SJCRH30 (cell line): Measurements from ENCODE around the gene ZNF385B. TPM values are rescaled to one million over a fixed set of nuclear protein-coding genes. Genes with fewer than 3 reads are reported as not detected.

Experiments
- DNase-seq, 2 experiments: peaks; one replicate each; pipeline ENCODE4 v3.0.0-alpha.2; 2015 to 2020
- H3K27ac ChIP-seq: fragments of 250-450 bp; sonication (Bioruptor Pico); 2 replicates; pipeline ENCODE4 v1.5.1; 2020; ENCODE audit warnings: mild to moderate bottlenecking, moderate library complexity
- H3K27me3 ChIP-seq: fragments of 250-450 bp; sonication (Bioruptor Pico); 2 replicates; pipeline ENCODE4 v1.5.1; 2020; ENCODE audit warnings: mild to moderate bottlenecking, moderate library complexity
- H3K36me3 ChIP-seq: fragments of 250-450 bp; sonication (Bioruptor Pico); 2 replicates; pipeline ENCODE4 v1.5.1; 2020; ENCODE audit warnings: mild to moderate bottlenecking, moderate library complexity
- H3K4me1 ChIP-seq: fragments of 250-450 bp; sonication (Bioruptor Pico); 2 replicates; pipeline ENCODE4 v1.5.1; 2020; ENCODE audit warnings: mild to moderate bottlenecking, moderate library complexity
- H3K4me3 ChIP-seq: fragments of 250-450 bp; sonication (Bioruptor Pico); 2 replicates; pipeline ENCODE4 v1.5.1; 2020; ENCODE audit warnings: mild to moderate bottlenecking, moderate library complexity
- H3K9me3 ChIP-seq: fragments of 250-450 bp; sonication (Bioruptor Pico); replicated peaks from 2 replicates; pipeline ENCODE4 v1.5.1; 2020; ENCODE audit warnings: mild to moderate bottlenecking, moderate library complexity
- total RNA-seq: library from RNA; depleted of rRNA; stranded (reverse); fragments of >200 nt; shearing (Covaris generic); gene quantifications from 2 replicates; pipeline ENCODE4 v1.2.3, GENCODE V29; 2014

ZNF385B gene
- total RNA-seq, 1 experiment from 2014 or later = 2.1 TPM

DNA sequence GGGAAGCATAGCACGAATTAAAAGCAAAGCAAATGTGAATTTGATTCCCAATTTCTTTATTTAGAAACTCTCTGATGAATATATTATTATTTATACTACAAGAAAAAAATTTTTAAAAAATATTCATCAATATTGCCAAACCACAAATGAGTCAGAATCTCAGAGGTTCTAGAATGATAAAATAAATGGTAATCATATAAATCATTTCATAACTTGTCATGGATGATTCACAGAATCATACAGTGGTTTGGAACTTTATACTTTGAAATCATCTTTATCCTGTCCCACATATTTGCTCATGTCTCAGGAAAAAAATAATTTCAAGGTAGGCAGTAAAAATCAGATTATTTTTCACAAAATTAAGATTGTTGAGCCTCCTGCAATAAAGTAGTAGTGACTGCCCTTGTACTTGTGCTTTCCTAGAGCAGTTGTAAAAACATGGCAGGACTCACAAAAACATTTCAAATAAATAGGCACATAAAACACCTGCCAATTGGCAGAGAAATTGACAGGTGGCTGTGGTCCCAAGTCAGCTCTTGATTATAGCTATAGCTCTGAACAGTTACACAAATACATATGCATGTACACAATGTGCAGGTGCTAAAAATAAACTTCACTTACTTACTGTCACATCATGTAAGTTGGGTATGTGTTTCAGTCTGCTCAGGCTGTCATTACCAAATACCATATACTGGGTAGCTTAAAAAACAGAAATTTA, 322.8 kb downstream of the ZNF385B start:
- H3K4me3 ChIP-seq = no peak overlapping the region
- H3K4me1 ChIP-seq = no peaks in the 10 kb centered on the region
- no peaks in the 10 kb centered on the region for H3K36me3 ChIP-seq
- no peaks in the 10 kb centered on the region for H3K9me3 ChIP-seq
- no peak for DNase-seq
- H3K27ac ChIP-seq = no peak overlapping the region
- H3K27me3 ChIP-seq = no peaks in the 10 kb centered on the region

GRCh38 chr2:179536185-179536584, 325.2 kb downstream of the ZNF385B start:
- H3K27me3 ChIP-seq = no peaks in the 10 kb centered on the region

DNA sequence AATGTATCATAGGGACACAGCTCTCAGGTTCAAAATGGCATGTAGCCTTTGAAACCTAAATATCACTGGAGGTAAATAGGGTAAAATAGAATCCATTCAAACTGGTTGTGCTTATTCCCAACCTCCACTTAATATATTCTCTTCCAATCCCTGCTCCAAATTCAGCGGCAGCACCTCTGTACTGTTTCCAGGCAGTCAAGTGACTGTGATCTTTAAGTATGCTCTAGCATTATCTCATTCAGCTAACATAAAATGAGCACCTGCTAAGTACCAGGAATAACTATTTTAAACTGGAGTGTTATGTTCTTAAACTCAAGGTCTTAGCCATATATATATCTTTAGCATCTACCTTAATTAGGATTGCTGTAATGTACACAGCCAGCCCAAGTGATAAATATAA, 327.5 kb downstream of the ZNF385B start:
- no peaks in the 10 kb centered on the region for H3K4me1 ChIP-seq
- H3K36me3 ChIP-seq = no peaks in the 10 kb centered on the region
- H3K4me3 ChIP-seq = no peak overlapping the region
- no peaks in the 10 kb centered on the region for H3K9me3 ChIP-seq
- no peak overlapping the region for H3K27ac ChIP-seq
- no peak for DNase-seq
- H3K27me3 ChIP-seq = no peaks in the 10 kb centered on the region

More at GRCh38 chr2:179536185-179536584, 325.2 kb downstream of the ZNF385B start:
- H3K36me3 ChIP-seq = no peaks in the 10 kb centered on the region
- no peak overlapping the region for H3K4me3 ChIP-seq
- no peaks in the 10 kb centered on the region for H3K9me3 ChIP-seq
- H3K27ac ChIP-seq = no peak overlapping the region
- peak in 1 of 2 experiments; percentile 9 for DNase-seq
- no peaks in the 10 kb centered on the region for H3K4me1 ChIP-seq

DNA sequence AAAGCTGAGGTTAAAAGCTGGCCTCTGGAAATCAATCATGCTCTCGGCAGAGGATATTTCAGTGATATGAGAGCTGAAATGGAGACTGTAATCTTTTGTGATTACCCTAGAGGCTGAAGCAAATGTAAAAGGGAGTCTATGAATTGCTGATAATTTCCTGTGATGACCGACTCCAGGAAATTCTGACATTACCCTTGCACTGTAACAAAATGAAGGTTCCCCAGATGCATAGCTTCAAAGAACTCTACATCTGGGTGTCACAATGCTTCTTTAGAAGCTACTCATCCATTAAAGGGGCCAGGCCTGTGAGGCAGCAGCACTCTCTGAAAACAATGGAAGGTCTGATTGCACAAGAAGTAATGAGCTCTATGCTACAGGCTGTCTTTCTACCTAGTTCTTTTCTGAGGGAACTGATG, 328.5 kb downstream of the ZNF385B start:
- H3K9me3 ChIP-seq = no peaks in the 10 kb centered on the region
- no peaks in the 10 kb centered on the region for H3K4me1 ChIP-seq
- no peaks in the 10 kb centered on the region for H3K36me3 ChIP-seq
- no peak overlapping the region for H3K4me3 ChIP-seq
- no peaks in the 10 kb centered on the region for H3K27me3 ChIP-seq
- H3K27ac ChIP-seq = no peak overlapping the region
- no peak for DNase-seq

- peaks cover 11% of the 10 kb centered on the region for H3K4me1 ChIP-seq
- no peak for DNase-seq
- H3K36me3 ChIP-seq = no peaks in the 10 kb centered on the region
- no peak overlapping the region for H3K4me3 ChIP-seq
- H3K27me3 ChIP-seq = no peaks in the 10 kb centered on the region
- no peaks in the 10 kb centered on the region for H3K9me3 ChIP-seq
- no peak overlapping the region for H3K27ac ChIP-seq
Observed at GRCh38 chr2:179528576-179529069, 332.8 kb downstream of the ZNF385B start.

GRCh38 chr2:179525340-179525739, 336.1 kb downstream of the ZNF385B start:
- Histone ChIP-seq H3K27me3 (no peaks in the 10 kb centered on the region), H3K27ac (peak overlapping the region; percentile 82), H3K9me3 (no peaks in the 10 kb centered on the region), H3K4me3 (peak overlapping the region; percentile 36), H3K4me1 (peaks cover 14% of the 10 kb centered on the region), H3K36me3 (no peaks in the 10 kb centered on the region)
- DNase-seq = peak; percentile 62 to 78

- H3K36me3 ChIP-seq = no peaks in the 10 kb centered on the region
- peaks cover 14% of the 10 kb centered on the region for H3K4me1 ChIP-seq
- peak overlapping the region; percentile 36 for H3K4me3 ChIP-seq
- H3K27me3 ChIP-seq = no peaks in the 10 kb centered on the region
- peak overlapping the region; percentile 82 for H3K27ac ChIP-seq
- H3K9me3 ChIP-seq = no peaks in the 10 kb centered on the region
- peak in 1 of 2 experiments; percentile 30 for DNase-seq
Observed at GRCh38 chr2:179524809-179525339, 336.5 kb downstream of the ZNF385B start.

- Histone ChIP-seq H3K27ac (no peak overlapping the region), H3K27me3 (no peaks in the 10 kb centered on the region), H3K4me1 (peaks cover 14% of the 10 kb centered on the region), H3K4me3 (no peak overlapping the region), H3K36me3 (no peaks in the 10 kb centered on the region), H3K9me3 (no peaks in the 10 kb centered on the region)
- no peak for DNase-seq
Observed at GRCh38 chr2:179521944-179522343, 339.5 kb downstream of the ZNF385B start.

GRCh38 chr2:179518830-179519229, 342.6 kb downstream of the ZNF385B start:
- Histone ChIP-seq H3K36me3 (no peaks in the 10 kb centered on the region), H3K9me3 (no peaks in the 10 kb centered on the region), H3K4me3 (no peak overlapping the region), H3K27ac (no peak overlapping the region), H3K4me1 (0 out of 2 replicates have a peak, but pooled peaks cover 3% of the 10 kb centered on the region), H3K27me3 (no peaks in the 10 kb centered on the region)
- DNase-seq = no peak

DNA sequence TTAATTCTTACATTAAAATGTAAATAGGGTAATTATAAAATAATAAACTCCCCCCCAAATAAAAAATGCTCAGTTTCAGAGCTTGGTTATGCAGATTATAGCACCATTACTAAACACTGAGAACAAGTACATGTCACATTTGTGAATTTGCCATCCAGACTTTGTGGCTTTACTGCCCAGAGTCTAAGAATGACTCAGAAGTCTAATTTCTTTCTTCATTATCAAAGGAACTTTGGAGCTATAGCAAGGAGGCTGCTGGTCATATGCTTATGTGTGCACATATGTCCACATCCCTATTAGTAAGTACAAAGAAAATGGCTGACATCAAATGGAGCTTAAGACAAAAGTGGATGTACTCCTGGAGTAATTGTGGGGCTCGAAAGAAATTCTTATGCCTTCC, 348.2 kb downstream of the ZNF385B start:
- no peak for DNase-seq
- no peaks in the 10 kb centered on the region for H3K36me3 ChIP-seq
- H3K4me3 ChIP-seq = no peak overlapping the region
- H3K4me1 ChIP-seq = no peaks in the 10 kb centered on the region
- no peaks in the 10 kb centered on the region for H3K27me3 ChIP-seq
- no peak overlapping the region for H3K27ac ChIP-seq
- H3K9me3 ChIP-seq = no peaks in the 10 kb centered on the region

GRCh38 chr2:179512281-179513035, 349.0 kb downstream of the ZNF385B start:
- Histone ChIP-seq H3K4me3 (no peak overlapping the region), H3K9me3 (no peaks in the 10 kb centered on the region), H3K27ac (no peak overlapping the region), H3K36me3 (no peaks in the 10 kb centered on the region), H3K27me3 (no peaks in the 10 kb centered on the region), H3K4me1 (no peaks in the 10 kb centered on the region)
- DNase-seq = no peak

- Histone ChIP-seq H3K4me1 (no peaks in the 10 kb centered on the region), H3K36me3 (no peaks in the 10 kb centered on the region), H3K27ac (no peak overlapping the region), H3K27me3 (no peaks in the 10 kb centered on the region), H3K4me3 (no peak overlapping the region), H3K9me3 (no peaks in the 10 kb centered on the region)
- peak in 1 of 2 experiments; percentile 30 for DNase-seq
Observed at GRCh38 chr2:179511105-179511789, 350.2 kb downstream of the ZNF385B start.

DNA sequence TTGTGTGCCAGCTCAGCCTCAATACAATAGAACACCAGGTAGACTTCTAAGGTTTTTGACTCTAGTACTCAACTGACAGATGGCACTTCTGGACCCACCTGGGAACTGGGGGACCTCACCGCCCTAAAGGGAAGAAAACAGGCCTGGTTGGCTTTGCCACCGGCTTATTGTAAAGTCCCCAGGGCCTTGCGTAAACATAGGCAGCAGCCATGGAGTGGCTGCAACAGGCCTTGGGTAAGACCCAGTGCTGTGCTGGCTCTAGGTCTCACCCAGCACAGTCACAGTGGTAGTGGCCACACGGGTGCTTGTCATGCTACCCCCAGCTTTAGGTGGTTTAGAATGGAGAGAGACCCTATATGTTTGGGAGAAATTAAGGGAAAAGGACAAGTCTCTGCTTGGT, 366.1 kb downstream of the ZNF385B start:
- no peak overlapping the region for H3K27ac ChIP-seq
- no peak overlapping the region for H3K4me3 ChIP-seq
- no peaks in the 10 kb centered on the region; the same call in 1 of the 2 replicates for H3K9me3 ChIP-seq
- no peaks in the 10 kb centered on the region for H3K4me1 ChIP-seq
- no peaks in the 10 kb centered on the region for H3K36me3 ChIP-seq
- no peak for DNase-seq
- no peaks in the 10 kb centered on the region for H3K27me3 ChIP-seq

DNA sequence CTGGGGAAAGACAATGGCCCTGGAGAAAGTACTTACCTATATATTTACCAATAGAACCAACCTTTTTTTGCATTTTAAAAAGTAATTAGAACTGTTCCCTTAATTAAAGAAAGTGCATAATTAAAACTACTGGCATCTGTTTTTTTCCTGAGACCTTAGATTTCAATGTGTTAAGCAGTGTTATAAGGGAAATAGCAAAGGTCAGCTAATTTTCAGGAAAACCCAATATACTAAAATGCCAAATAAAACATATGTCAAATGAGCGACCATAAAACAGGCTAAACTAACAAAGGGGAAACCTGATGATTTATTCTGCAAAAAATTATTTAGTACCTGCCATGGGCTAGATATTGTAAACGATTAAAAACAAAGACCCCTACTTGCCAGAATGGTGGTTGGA, 372.8 kb downstream of the ZNF385B start:
- Histone ChIP-seq H3K27me3 (no peaks in the 10 kb centered on the region), H3K36me3 (no peaks in the 10 kb centered on the region)

More for the DNA sequence above, 372.8 kb downstream of the ZNF385B start:
- H3K9me3 ChIP-seq = no peaks in the 10 kb centered on the region
- DNase-seq = no peak
- no peak overlapping the region for H3K4me3 ChIP-seq
- H3K27ac ChIP-seq = no peak overlapping the region
- H3K4me1 ChIP-seq = no peaks in the 10 kb centered on the region
